GM12892 (cell line): ENCODE measurements around the gene TNS2.

ENCODE experiments used
- DNase-seq: peaks from one replicate; pipeline ENCODE4 v3.0.0; 2011; ENCODE audit not compliant: insufficient read length
- FAIRE-seq: peaks from 2 replicates; lab custom pipeline; 2011; peaks lifted over from hg19 to GRCh38; lab: Jason Lieb, UNC
- POLR2A ChIP-seq: IDR thresholded peaks from 2 replicates; pipeline ENCODE4 v1.6.1; 2011; ENCODE audit warnings: low read depth, low read length, control low read depth
- POLR2AphosphoS5 ChIP-seq: IDR thresholded peaks from 2 replicates; pipeline ENCODE4 v1.6.1; 2011; ENCODE audit warnings: low read depth, low read length, control low read depth
- TAF1 ChIP-seq: IDR thresholded peaks from 2 replicates; pipeline ENCODE4 v1.6.1; 2011; ENCODE audit warnings: low read depth, mild to moderate bottlenecking, control low read depth, low read length, borderline replicate concordance

Gene TNS2

DNA sequence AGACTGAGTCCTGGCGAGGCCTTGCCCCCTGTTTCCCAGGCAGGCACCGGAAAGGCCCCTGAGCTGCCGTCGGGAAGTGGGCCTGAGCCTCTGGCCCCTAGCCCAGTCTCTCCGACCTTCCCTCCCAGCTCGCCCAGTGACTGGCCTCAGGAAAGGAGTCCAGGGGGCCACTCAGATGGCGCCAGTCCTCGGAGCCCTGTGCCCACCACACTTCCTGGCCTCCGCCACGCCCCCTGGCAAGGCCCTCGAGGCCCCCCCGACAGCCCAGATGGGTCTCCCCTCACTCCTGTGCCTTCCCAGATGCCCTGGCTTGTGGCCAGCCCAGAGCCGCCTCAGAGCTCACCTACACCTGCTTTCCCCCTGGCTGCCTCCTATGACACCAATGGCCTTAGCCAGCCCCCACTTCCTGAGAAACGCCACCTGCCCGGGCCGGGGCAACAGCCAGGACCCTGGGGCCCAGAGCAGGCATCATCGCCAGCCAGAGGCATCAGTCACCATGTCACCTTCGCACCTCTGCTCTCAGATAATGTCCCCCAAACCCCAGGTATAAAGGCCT is 10.9 kb downstream of the TNS2 start:
- DNase-seq: no peak
- TF ChIP-seq TAF1 (no peak), POLR2A (no peak), POLR2AphosphoS5 (no peak)
- FAIRE-seq: no peak

DNA sequence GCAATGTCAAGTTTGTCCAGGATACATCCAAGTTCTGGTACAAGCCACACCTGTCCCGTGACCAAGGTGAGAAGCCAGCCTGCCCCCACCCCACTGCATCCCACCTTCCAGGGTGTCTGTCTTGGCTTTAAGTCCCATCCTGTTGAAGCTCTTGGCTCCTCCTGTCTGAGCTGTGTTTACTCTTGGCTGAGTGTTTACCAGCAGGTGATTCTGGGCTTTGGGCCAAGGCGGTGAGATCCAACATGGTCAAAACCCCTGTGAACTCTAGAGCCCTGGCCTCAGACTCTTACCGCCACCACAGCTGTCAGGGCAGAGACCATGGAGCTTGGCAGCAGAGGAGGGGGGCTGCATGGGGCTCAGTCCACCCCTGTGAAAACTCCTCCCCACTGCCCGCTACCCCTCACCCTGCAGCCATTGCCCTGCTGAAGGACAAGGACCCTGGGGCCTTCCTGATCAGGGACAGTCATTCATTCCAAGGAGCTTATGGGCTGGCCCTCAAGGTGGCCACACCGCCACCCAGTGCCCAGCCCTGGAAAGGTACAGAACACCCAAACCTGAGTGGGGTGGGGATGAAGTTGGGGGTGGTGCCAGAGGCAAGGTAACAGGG is 11.6 kb downstream of the TNS2 start:
- DNase-seq: no peak
- no peak for FAIRE-seq
- TF ChIP-seq POLR2AphosphoS5 (no peak), TAF1 (no peak), POLR2A (no peak)

DNA sequence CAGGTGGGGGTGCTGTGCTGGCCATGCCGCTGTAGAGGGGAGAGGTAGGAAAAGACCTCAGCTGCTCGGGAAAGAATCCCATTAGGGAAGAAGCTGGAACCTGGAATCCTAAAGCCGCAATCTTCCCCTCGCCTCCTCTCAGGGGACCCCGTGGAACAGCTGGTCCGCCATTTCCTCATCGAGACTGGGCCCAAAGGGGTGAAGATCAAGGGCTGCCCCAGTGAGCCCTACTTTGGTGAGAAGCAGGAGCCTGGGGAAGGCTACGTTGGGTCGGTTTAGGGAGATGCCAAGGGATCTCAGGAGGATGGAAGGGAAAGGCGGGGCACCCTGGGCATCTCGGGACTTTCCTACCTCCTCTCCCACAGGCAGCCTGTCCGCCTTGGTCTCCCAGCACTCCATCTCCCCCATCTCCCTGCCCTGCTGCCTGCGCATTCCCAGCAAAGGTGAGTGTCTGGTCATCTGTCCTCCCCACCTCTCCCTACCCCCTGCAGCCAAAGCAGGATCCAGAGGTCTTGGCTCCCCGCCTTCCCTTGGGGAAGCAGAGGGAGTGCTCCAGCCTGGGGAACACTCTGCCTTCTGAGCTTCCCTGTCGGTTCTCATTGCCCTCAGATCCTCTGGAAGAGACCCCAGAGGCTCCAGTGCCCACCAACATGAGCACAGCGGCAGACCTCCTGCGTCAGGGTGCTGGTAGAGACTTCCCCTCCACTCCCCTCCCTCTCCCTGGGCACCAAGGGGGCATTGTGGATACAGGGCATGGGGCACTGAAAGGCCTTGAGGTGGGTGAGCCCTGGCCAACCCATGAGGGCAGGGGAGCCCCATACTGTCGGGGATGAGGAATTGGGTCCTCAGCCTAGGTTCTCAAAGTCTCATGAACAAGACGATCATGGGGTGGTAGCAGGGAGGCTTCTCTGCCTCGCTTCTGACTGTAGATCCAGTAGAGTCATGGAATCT is 12.4 kb downstream of the TNS2 start:
- TF ChIP-seq POLR2AphosphoS5 (peak; percentile 28; the same call in 1 of the 2 replicates), TAF1 (no peak), POLR2A (no peak)
- FAIRE-seq: no peak
- no peak for DNase-seq

DNA sequence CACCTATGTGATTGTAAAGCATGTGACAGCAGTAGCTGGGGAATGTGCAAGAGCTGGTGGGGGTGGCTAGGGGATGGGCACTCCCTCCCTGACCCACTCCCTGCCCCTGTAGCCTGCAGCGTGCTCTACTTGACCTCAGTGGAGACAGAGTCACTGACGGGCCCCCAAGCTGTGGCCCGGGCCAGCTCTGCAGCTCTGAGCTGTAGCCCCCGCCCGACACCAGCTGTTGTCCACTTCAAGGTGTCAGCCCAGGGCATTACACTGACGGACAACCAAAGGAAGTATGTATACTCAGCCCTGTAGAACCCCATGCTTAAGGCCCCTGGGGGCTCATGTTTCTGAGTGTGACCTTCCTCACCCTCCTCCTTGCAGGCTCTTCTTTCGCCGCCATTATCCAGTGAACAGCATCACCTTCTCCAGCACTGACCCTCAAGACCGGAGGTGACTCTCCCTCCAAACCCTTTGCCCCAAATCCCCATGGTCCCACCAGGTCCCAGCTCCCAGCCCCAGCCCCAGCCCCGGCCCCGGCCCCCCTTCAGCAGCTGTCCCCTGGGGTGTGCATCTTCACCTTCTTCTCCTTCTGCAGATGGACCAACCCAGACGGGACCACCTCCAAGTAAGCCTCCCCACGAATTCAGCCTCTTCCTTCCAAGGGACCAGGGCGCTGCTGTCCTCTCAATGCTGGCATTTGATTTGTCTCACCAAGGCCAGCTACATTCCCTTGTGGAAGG is 13.3 kb downstream of the TNS2 start:
- FAIRE-seq (no peak), DNase-seq (no peak)
- TF ChIP-seq TAF1 (no peak), POLR2A (no peak), POLR2AphosphoS5 (no peak)

DNA sequence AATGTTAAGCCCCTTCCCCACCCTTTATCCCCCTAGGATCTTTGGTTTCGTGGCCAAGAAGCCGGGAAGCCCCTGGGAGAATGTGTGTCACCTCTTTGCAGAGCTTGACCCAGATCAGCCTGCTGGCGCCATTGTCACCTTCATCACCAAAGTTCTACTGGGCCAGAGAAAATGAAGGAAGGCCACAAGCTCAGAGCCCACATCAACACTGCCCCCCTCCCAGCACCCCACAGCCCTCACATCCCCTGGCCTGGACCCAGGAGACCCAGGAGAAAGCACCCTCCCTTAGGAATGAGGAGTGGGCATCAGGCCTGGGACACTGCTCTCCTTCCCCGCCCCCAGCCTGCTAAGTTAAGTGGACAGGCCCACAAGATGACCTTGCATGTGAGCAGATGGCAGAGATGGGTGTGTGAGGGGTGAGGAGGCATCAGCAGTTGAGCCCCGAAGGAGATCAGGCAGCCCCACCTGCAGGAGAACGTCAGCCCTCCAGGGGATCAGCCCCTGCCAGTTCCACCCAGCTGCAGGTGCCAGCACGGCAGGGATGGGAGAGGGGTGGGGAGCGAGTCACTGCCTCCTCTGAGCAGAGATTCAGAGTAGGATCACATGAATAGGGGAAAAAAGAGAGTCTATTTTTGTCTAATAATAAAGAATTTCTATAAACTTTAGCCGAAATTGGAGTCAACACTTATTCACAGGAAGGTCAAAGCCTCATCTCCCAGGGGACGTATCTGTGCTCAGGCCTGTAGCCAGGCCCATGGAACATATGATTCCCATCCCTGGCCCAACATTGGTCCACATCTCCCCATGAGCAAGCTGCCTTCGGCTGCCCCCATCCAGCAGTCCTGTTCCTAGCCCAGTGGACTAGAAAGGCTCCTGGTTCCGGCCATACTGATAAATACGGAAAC is 14.1 kb downstream of the TNS2 start:
- DNase-seq: no peak
- FAIRE-seq: no peak
- TF ChIP-seq POLR2A (no peak), TAF1 (no peak), POLR2AphosphoS5 (no peak)

DNA sequence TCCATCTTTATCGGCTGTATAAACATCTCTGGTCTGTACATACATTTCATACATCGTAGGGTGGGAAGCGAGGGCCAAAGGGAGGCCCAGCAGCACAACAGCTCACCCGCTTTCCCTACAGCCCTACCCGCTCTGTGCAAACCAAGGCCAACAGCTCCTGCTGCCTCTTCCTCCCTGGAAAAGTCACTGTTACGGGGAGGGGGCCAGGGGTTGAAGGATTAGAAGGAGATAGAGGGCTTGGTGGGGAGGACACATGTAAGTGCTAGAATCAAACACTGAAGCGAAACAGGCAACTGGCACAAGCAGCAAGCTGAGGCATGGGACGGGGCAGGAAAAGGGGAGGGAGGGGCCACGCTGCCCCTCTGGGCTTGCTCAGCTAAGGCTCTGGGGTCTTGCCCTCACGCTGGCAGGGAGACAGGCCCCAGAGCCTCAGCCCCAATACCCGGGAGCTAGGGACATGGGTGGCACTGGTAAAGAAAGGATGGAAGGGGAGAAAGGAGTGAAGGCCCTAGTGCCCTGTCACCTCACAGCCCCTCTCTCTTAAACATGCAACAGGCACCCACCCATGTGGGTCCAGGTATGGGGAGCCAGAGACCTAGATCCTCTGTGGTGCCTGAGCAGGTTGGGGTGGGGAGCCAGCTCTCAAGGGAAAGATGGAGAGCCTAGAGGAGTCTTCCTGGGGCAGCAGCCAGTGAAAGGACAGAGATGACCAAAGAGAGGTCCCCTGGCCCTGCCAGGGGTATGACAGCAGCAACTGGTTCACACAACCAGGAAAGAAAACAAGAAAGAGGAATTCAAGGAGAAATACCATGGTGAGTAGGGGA is 15.0 kb downstream of the TNS2 start:
- DNase-seq (no peak), FAIRE-seq (no peak)
- TF ChIP-seq POLR2A (no peak), POLR2AphosphoS5 (no peak), TAF1 (no peak)

DNA sequence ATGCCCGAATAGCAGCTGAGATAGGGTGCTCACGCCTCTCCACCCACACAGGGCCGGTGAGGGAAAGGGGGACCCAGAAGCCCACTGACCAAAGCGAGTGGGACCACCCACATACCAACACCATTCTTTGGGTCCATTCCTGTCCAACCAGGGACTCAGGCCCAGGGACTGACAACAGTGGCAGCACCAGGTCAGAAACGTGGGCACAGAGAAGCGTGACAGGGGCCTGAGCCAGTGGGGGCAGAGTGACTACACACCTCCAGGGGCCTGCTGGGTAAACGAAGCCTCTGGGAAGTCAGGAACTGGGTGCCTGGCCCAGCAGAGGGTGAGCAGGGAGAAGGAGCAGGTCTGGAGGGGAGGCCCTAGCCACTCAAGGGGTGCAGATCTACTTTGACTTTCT is 15.6 kb downstream of the TNS2 start:
- FAIRE-seq (no peak), DNase-seq (no peak)
- no peak for TF ChIP-seq POLR2A

DNA sequence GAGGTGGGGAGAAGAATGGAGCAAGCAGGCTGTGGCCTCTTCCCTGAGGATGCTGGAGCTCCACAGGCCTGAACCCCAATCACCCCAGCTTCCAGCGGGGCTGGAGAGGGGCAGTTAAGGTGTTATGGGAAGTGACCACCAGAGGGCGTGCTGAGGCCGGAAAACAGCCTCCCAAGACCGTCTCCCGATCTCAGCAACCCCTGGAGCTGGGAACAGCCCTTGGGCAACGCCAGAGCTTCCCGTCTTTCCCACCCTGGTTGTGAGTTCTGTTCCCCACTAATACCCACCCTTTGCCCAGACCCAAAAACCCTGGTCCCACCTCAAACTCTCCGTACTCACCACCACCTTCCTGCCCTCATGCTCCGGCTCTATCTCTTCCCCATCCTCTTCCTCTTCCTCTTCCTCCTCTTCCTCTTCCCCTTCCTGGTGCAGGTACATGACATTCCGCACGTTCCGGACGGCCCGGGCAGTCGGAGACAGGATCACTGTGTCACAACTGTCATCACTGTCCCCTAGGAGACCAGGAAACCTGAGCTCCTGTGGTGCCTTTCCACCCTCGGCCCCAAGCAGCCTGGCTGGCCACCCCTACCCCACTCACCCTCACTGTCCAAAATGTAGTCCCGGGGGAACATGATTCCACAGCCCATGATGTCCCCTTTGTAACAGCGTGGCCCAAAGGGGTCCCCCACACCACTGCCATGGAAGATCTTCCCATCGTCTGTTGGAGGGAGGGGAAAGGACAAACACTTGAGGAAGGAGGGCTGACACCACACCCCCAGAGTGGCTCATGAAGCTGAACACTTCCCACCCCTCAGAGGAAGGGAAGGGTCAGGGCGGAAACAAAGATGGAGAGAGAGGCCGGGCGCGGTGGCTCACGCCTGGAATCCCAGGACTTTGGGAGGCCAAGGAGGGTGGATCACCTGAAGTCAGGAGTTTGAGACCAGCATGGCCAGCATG is 16.4 kb downstream of the TNS2 start:
- no peak for TF ChIP-seq POLR2AphosphoS5
- no peak for TF ChIP-seq TAF1
- FAIRE-seq (peak; percentile 78), DNase-seq (peak; percentile 89)

DNA sequence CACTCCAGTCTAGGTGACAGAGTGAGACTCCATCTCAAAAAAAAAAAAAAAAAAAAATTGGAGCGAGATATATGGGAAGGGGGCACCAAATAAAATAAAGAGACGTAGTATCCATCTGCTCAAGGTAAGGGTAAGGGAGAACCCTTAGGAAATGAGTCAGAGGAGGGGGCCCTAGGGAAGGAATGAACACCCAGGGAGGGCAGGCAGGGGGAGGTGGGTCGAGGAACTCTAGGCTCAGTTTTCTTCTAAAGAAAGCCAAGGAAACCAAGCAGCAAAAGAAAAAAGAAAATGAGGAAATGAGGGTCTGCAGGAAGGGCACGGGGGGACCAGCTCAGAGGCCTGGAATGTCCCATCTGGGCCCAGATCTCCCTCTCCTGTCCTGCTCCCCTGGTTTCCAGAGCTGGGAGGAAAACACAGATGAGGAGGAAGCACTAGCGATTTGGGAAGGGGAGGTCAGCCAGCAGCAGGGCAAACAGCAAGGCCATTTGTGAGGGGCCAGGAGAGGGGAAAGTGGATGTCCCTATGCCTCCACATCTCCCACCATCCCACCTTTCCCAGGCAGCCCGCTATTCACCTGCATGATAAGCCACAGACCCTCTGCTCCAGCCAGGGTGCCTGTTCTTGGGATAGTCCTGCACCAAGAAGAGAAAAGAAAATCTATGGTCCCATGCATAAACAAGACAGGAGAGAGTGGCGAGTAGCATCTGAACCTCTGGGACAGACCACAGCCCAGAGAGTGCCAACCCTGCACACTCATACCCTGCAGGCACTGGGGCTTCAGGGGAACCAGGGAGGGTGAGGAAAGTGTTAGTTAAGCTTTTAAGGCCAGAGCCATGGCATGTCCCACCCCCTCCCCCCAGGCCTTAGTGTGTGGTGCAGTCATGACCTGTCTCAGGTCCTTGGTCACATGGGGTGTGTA is 17.5 kb downstream of the TNS2 start:
- no peak for TF ChIP-seq TAF1
- TF ChIP-seq POLR2AphosphoS5: no peak
- no peak for TF ChIP-seq POLR2A
- FAIRE-seq (no peak), DNase-seq (no peak)
